ENCODE results near the gene CKAP2L. TPM values are rescaled to one million over a fixed set of nuclear protein-coding genes. Genes with fewer than 3 reads are reported as not detected.

CKAP2L gene
- total and polyA plus RNA-seq, 2 experiments from 2014 or later, result 16.2 to 30.2 TPM

DNA sequence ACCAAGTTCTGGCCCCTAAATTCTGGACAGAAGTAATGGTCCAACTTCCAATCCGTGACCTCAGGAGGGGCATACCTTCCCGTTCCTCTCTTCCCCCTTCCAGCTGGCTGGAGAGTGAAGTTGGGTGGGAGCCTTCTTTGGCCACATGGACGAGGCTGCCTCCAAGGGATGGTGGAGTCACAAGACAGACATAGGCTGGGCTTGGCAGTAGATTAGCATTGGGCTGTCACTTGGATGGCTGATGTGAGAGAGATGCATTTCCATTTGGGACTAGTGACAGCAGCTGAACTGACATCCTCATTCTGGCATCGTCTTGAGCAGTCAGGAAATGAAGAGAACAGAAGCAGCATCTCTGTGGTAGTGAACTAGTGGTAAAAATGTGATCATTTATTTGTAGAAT is 31.0 kb downstream of the CKAP2L start (continued):
- no peak for TF ChIP-seq ZNF462 (CRISPR knock-in tag; IDR thresholded peaks at IDR 0.05)
- TF ChIP-seq EZH2phosphoT487 (IDR thresholded peaks at IDR 0.05; ENCODE audit: unreplicated experiment), result no peak
- TF ChIP-seq EZH2 (IDR thresholded peaks at IDR 0.05; ENCODE audit: low read depth, unreplicated experiment), result no peak
- no peak for TF ChIP-seq NANOG (IDR thresholded peaks at IDR 0.05; ENCODE audit: borderline replicate concordance)

DNA sequence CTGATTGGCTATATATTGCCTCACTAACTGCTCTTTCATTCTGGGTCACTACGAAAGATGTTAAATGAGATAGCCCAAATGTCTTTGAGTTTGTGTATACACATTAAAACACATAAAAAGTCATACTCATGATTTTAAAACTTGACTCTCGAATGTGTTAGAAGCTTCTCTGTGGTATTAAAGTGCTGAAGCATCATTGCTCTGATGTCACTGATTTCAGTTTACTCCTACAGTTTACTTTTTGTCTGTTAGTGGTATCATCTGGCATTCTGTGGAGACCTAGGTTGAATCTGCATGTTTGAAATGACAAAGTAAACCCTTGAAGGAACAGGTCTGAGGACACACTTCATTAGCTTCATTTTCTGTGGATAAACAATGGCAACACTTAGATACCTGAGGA is 32.9 kb downstream of the CKAP2L start:
- Histone ChIP-seq H3K4me3 (no peak overlapping the region), H3K4me1 (ENCODE audit: insufficient read depth) (no peaks in the 10 kb centered on the region; the same call in 1 of the 2 replicates), H4K20me1 (replicated peaks; ENCODE audit: insufficient read depth) (no peaks in the 10 kb centered on the region), H3K27me3 (ENCODE audit: insufficient read depth) (no peaks in the 10 kb centered on the region), H3K79me2 (replicated peaks; ENCODE audit: insufficient read depth) (no peaks in the 10 kb centered on the region), H3K4me2 (no peak overlapping the region), H3F3A (replicated peaks; ENCODE audit: low read depth) (no peaks in the 10 kb centered on the region), H3K9me2 (ENCODE audit: insufficient read depth) (no peaks in the 10 kb centered on the region), H3K27ac (ENCODE audit: low read depth) (no peak overlapping the region), H3K36me3 (ENCODE audit: insufficient read depth) (no peaks in the 10 kb centered on the region), H2AFZ (no peak overlapping the region)
- H3K4me1 Mint-ChIP-seq, result no peaks in the 10 kb centered on the region
- peaks cover 3% of the 10 kb centered on the region for H3K27me3 Mint-ChIP-seq (ENCODE audit: insufficient read depth, low read depth, poor library complexity)
- no peaks in the 10 kb centered on the region for H3K36me3 Mint-ChIP-seq (ENCODE audit: low read depth)
- H3K27ac Mint-ChIP-seq, result no peak overlapping the region
- DNase-seq (ENCODE audit: low spot score), result no peak
- no peak for ATAC-seq
- H3K4me3 Mint-ChIP-seq, result no peak overlapping the region
- no peaks in the 10 kb centered on the region for H3K9me3 Mint-ChIP-seq
- TF ChIP-seq CTCF (conservative IDR thresholded peaks at IDR 0.05; ENCODE audit: low read depth in 2 of 2) (no peak), NANOG (IDR thresholded peaks at IDR 0.05; ENCODE audit: borderline replicate concordance) (no peak), EZH2phosphoT487 (IDR thresholded peaks at IDR 0.05; ENCODE audit: unreplicated experiment) (no peak), ZNF331 (CRISPR knock-in tag; IDR thresholded peaks at IDR 0.05; ENCODE audit: low read depth) (no peak), ZNF114 (CRISPR knock-in tag; IDR thresholded peaks at IDR 0.05) (no peak)
- TF ChIP-seq, protein P1, sequence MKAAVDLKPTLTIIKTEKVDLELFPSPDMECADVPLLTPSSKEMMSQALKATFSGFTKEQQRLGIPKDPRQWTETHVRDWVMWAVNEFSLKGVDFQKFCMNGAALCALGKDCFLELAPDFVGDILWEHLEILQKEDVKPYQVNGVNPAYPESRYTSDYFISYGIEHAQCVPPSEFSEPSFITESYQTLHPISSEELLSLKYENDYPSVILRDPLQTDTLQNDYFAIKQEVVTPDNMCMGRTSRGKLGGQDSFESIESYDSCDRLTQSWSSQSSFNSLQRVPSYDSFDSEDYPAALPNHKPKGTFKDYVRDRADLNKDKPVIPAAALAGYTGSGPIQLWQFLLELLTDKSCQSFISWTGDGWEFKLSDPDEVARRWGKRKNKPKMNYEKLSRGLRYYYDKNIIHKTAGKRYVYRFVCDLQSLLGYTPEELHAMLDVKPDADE (IDR thresholded peaks at IDR 0.05), result no peak
- TF ChIP-seq, protein P2, sequence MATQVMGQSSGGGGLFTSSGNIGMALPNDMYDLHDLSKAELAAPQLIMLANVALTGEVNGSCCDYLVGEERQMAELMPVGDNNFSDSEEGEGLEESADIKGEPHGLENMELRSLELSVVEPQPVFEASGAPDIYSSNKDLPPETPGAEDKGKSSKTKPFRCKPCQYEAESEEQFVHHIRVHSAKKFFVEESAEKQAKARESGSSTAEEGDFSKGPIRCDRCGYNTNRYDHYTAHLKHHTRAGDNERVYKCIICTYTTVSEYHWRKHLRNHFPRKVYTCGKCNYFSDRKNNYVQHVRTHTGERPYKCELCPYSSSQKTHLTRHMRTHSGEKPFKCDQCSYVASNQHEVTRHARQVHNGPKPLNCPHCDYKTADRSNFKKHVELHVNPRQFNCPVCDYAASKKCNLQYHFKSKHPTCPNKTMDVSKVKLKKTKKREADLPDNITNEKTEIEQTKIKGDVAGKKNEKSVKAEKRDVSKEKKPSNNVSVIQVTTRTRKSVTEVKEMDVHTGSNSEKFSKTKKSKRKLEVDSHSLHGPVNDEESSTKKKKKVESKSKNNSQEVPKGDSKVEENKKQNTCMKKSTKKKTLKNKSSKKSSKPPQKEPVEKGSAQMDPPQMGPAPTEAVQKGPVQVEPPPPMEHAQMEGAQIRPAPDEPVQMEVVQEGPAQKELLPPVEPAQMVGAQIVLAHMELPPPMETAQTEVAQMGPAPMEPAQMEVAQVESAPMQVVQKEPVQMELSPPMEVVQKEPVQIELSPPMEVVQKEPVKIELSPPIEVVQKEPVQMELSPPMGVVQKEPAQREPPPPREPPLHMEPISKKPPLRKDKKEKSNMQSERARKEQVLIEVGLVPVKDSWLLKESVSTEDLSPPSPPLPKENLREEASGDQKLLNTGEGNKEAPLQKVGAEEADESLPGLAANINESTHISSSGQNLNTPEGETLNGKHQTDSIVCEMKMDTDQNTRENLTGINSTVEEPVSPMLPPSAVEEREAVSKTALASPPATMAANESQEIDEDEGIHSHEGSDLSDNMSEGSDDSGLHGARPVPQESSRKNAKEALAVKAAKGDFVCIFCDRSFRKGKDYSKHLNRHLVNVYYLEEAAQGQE (IDR thresholded peaks at IDR 0.05; ENCODE audit: unreplicated experiment), result no peak

Measured in GM23338 (cell line).